ENCODE measurements around the gene E2F4. TPM values are rescaled to one million over a fixed set of nuclear protein-coding genes. Genes with fewer than 3 reads are reported as not detected.

The E2F4 gene
- total and polyA plus RNA-seq, 11 donors = 25.2 to 71.3 (median 33.7) TPM

- peak in 2 of 5 donors; percentile 15 to 31 for DNase-seq
- H3K4me1 ChIP-seq = peaks cover 2 to 32% (median 17%) of the 10 kb centered on the region in 12 donors
- no peak for ATAC-seq
- H3K4me3 ChIP-seq = peak overlapping the region; percentile 55 to 97 (median 84)
- TF ChIP-seq CTCF (IDR thresholded peaks at IDR 0.05) (no peak), POLR2A (IDR thresholded peaks at IDR 0.05) (no peak)
- WGBS, 4 donors = 13 to 20% (median 13%) methylated on average over 12 of the region's 12 CpGs
- no peaks in the 10 kb centered on the region for H3K9me3 ChIP-seq
- H3K36me3 ChIP-seq = peaks cover 0 to 51% (median 45%) of the 10 kb centered on the region in 9 donors
- H3K27me3 ChIP-seq = no peaks in the 10 kb centered on the region
- peak overlapping the region in 11 of 12 donors; percentile 75 to 94 (median 90) for H3K27ac ChIP-seq
- intact Hi-C loops (cut with DNase I) = loop anchor here in 5 of 10 donors (2.0 to 5.0 kb wide), 3 partner anchors 19 to 45 kb away; partner anchors contain the start of genes E2F4 (in 4 of the 5), EXOC3L1 (in 4 of the 5), FHOD1 (in 1 of the 5) and MATCAP1 (in 1 of the 5)
These were observed 35.6 kb downstream of the E2F4 start for GRCh38 chr16:67227567-67227921.

GRCh38 chr16:67228034-67228785 lies 36.3 kb downstream of the E2F4 start:
- H3K4me1 ChIP-seq = peaks cover 2 to 32% (median 17%) of the 10 kb centered on the region in 12 donors
- H3K9me3 ChIP-seq = no peaks in the 10 kb centered on the region
- 79 to 87% (median 86%) methylated on average over 7 to 9 of the region's 9 CpGs for WGBS, 4 donors
- H3K27ac ChIP-seq = no peak overlapping the region
- H3K4me3 ChIP-seq = peak overlapping the region in 9 of 12 donors; percentile 68 to 97 (median 86)
- DNase-seq (peak in 3 of 5 donors; percentile 20 to 53 (median 26)), ATAC-seq (no peak)
- no peaks in the 10 kb centered on the region for H3K27me3 ChIP-seq
- intact Hi-C loops (cut with DNase I) = loop anchor here in 4 of 10 donors (5.0 kb wide), 1 partner anchor 36 kb away; the partner anchor contains the start of genes E2F4 (in 4 of the 4) and EXOC3L1 (in 4 of the 4)
- TF ChIP-seq POLR2A (IDR thresholded peaks at IDR 0.05) (no peak), CTCF (IDR thresholded peaks at IDR 0.05) (no peak)
- peaks cover 0 to 55% (median 51%) of the 10 kb centered on the region in 9 donors for H3K36me3 ChIP-seq

GRCh38 chr16:67228905-67229304 lies 37.0 kb downstream of the E2F4 start:
- intact Hi-C loops (cut with DNase I) = loop anchor here in 4 of 10 donors (5.0 kb wide), 1 partner anchor 37 kb away; the partner anchor contains the start of genes E2F4 (in 4 of the 4) and EXOC3L1 (in 4 of the 4)
- TF ChIP-seq CTCF (IDR thresholded peaks at IDR 0.05) (no peak), POLR2A (IDR thresholded peaks at IDR 0.05) (no peak)

More at GRCh38 chr16:67228905-67229304, 37.0 kb downstream of the E2F4 start:
- 82 to 89% (median 84%) methylated on average over 4 to 9 of the region's 9 CpGs for WGBS, 4 donors
- peaks cover 2 to 32% (median 17%) of the 10 kb centered on the region in 12 donors for H3K4me1 ChIP-seq
- H3K27me3 ChIP-seq = no peaks in the 10 kb centered on the region
- H3K36me3 ChIP-seq = peaks cover 0 to 60% (median 58%) of the 10 kb centered on the region in 9 donors
- no peak overlapping the region for H3K4me3 ChIP-seq
- no peak overlapping the region for H3K27ac ChIP-seq
- no peaks in the 10 kb centered on the region for H3K9me3 ChIP-seq
- peak in 2 of 5 donors; percentile 13 to 25 for DNase-seq
- ATAC-seq = no peak

Measured in heart left ventricle (tissue), 16 donors.